ENCODE measurements around the gene FYN. TPM values are rescaled to one million over a fixed set of nuclear protein-coding genes. Genes with fewer than 3 reads are reported as not detected.

The FYN gene
- total and polyA plus RNA-seq, 10 of the 15 experiments (the other 5 are each of a cell fraction or from before 2014, with no cell fraction given): 51.4 to 247 (median 138) TPM

DNA sequence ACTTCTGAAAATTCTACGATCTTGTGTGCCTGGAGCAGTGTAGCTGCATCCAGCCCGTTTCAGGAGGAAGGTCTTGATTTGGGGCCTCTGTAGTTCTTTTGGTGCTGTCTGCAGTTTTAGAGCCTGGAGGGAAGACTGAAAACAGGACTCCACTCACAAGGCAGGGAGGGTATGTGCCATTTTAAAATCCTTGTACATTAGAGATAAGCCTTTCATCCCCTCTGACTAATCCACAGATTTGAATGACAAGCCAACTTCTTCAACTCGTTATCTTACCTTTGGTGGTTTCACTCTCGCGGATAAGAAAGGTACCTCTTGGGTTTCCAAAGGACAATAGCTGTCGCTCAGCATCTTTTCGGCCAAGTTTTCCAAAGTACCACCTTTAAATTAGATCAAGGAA lies 169.5 kb downstream of the FYN start:
- in situ Hi-C loops (cut with MboI): loop anchor here (25.0 kb wide), 1 partner anchor 609 kb away; no protein-coding TSS in a partner anchor
- Histone ChIP-seq H3K36me3 (ENCODE audit: control insufficient read depth in 2 of 2, insufficient read depth in 2 of 2, low read length in 1 of 2) (peaks cover 16 to 22% of the 10 kb centered on the region in 2 experiments), H3K79me2 (ENCODE audit: control insufficient read depth, insufficient read depth, low read length) (no peaks in the 10 kb centered on the region), H3K9me3 (replicated peaks; ENCODE audit: control insufficient read depth, insufficient read depth, low read length) (no peaks in the 10 kb centered on the region), H3K27ac (ENCODE audit: control insufficient read depth, insufficient read depth) (no peak overlapping the region), H3K9ac (ENCODE audit: control insufficient read depth, insufficient read depth, low read length) (no peak overlapping the region), H2AFZ (ENCODE audit: control insufficient read depth, low read depth, low read length) (no peak overlapping the region), H3K4me1 (ENCODE audit: control insufficient read depth, insufficient read depth, low read length) (no peaks in the 10 kb centered on the region), H3K27me3 (replicated peaks in 1 of 2; ENCODE audit: control insufficient read depth in 2 of 2, insufficient read depth in 2 of 2, low read length in 1 of 2) (no peaks in the 10 kb centered on the region), H4K20me1 (ENCODE audit: control insufficient read depth, insufficient read depth) (no peaks in the 10 kb centered on the region), H3K4me3 (no peak overlapping the region), H3K4me2 (ENCODE audit: control insufficient read depth, insufficient read depth) (no peak overlapping the region)
- RAD21 ChIA-PET (ENCODE audit: unreplicated experiment): interaction anchor here (0.5 kb wide), 1 partner anchor 61 kb away, joined by 5 read pairs; no protein-coding TSS in a partner anchor
- FAIRE-seq (no peak), ATAC-seq (no peak), DNase-seq (ENCODE audit: low read depth, low spot score) (no peak)
- CTCF ChIA-PET: interaction anchor here (0.9 kb wide), 1 partner anchor 337 kb away, joined by 3 read pairs; no protein-coding TSS in a partner anchor
- POLR2A ChIA-PET: no interaction called here
- WGBS (ENCODE audit: insufficient coverage, insufficient replicate concordance, low lambda C conversion rate, missing lambda C conversion rate): 76% methylated on average over 7 of the region's 7 CpGs
- intact Hi-C loops (cut with micrococcal nuclease; ENCODE audit: unreplicated experiment): no loop called here
- TSS peak; percentile 6 for BruUV-seq (replicated peaks)
- TF ChIP-seq, protein P1, sequence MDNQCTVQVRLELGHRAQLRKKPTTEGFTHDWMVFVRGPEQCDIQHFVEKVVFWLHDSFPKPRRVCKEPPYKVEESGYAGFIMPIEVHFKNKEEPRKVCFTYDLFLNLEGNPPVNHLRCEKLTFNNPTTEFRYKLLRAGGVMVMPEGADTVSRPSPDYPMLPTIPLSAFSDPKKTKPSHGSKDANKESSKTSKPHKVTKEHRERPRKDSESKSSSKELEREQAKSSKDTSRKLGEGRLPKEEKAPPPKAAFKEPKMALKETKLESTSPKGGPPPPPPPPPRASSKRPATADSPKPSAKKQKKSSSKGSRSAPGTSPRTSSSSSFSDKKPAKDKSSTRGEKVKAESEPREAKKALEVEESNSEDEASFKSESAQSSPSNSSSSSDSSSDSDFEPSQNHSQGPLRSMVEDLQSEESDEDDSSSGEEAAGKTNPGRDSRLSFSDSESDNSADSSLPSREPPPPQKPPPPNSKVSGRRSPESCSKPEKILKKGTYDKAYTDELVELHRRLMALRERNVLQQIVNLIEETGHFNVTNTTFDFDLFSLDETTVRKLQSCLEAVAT (IDR thresholded peaks at IDR 0.05): no peak
- TF ChIP-seq, protein P2, sequence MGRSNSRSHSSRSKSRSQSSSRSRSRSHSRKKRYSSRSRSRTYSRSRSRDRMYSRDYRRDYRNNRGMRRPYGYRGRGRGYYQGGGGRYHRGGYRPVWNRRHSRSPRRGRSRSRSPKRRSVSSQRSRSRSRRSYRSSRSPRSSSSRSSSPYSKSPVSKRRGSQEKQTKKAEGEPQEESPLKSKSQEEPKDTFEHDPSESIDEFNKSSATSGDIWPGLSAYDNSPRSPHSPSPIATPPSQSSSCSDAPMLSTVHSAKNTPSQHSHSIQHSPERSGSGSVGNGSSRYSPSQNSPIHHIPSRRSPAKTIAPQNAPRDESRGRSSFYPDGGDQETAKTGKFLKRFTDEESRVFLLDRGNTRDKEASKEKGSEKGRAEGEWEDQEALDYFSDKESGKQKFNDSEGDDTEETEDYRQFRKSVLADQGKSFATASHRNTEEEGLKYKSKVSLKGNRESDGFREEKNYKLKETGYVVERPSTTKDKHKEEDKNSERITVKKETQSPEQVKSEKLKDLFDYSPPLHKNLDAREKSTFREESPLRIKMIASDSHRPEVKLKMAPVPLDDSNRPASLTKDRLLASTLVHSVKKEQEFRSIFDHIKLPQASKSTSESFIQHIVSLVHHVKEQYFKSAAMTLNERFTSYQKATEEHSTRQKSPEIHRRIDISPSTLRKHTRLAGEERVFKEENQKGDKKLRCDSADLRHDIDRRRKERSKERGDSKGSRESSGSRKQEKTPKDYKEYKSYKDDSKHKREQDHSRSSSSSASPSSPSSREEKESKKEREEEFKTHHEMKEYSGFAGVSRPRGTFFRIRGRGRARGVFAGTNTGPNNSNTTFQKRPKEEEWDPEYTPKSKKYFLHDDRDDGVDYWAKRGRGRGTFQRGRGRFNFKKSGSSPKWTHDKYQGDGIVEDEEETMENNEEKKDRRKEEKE (IDR thresholded peaks at IDR 0.05): no peak
- TF ChIP-seq ZNF622 (IDR thresholded peaks at IDR 0.05) (no peak), TAF1 (IDR thresholded peaks at IDR 0.05; ENCODE audit: borderline replicate concordance, low read depth, low read length) (no peak), RUNX3 (IDR thresholded peaks at IDR 0.05; ENCODE audit: low read length) (no peak), STAT1 (conservative IDR thresholded peaks at IDR 0.05) (no peak), IRF4 (IDR thresholded peaks at IDR 0.05; ENCODE audit: low read depth, low read length) (no peak), BRCA1 (IDR thresholded peaks at IDR 0.05; ENCODE audit: low read depth, low read length) (no peak), KAT2A (conservative IDR thresholded peaks at IDR 0.05; ENCODE audit: control insufficient read depth, low read depth, low read length) (no peak), NRF1 (conservative IDR thresholded peaks at IDR 0.05; ENCODE audit: low read depth, low read length) (no peak), YY1 (IDR thresholded peaks at IDR 0.05; ENCODE audit: low read depth, low read length) (no peak)
- TF ChIP-seq, protein P3, sequence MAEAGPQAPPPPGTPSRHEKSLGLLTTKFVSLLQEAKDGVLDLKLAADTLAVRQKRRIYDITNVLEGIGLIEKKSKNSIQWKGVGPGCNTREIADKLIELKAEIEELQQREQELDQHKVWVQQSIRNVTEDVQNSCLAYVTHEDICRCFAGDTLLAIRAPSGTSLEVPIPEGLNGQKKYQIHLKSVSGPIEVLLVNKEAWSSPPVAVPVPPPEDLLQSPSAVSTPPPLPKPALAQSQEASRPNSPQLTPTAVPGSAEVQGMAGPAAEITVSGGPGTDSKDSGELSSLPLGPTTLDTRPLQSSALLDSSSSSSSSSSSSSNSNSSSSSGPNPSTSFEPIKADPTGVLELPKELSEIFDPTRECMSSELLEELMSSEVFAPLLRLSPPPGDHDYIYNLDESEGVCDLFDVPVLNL (IDR thresholded peaks at IDR 0.05; ENCODE audit: low read depth, low read length): no peak
- SMC1A ChIA-PET (ENCODE audit: uncharacterized antibody, unreplicated experiment): interaction anchor here (0.7 to 1.3 kb wide), 4 partner anchors 11 to 445 kb away, joined by 3 read pairs; a partner anchor contains a TSS
